Neural cell (in vitro differentiated cells): Measurements from ENCODE around the gene PRRG4. TPM values are rescaled to one million over a fixed set of nuclear protein-coding genes. Genes with fewer than 3 reads are reported as not detected.

Source experiments
- H2AFZ ChIP-seq: fragments of 200-600, 300-800 bp; sonication (generic), shearing (Covaris generic); 2 replicates; pipeline ENCODE4 v1.6.0; 2014; ENCODE audit warnings: low read depth, mild to moderate bottlenecking, antibody characterized with exemption, low read length, moderate library complexity
- H3F3A ChIP-seq: fragments of 200-600 bp; shearing (Covaris generic); 2 replicates; pipeline ENCODE4 v1.6.1; 2016; ENCODE audit warnings: mild to moderate bottlenecking, moderate library complexity, mixed read lengths, antibody characterized with exemption, low read length; ENCODE audit not compliant: insufficient read depth, poor library complexity, severe bottlenecking
- H3K27ac ChIP-seq: fragments of 200-600, 300-800 bp; sonication (generic), shearing (Covaris generic); 2 replicates; pipeline ENCODE4 v1.5.1; 2014; ENCODE audit warnings: mild to moderate bottlenecking, low read length, moderate library complexity
- H3K27me3 ChIP-seq: fragments of 300-800, 200-600 bp; sonication (generic), shearing (Covaris generic); 2 replicates; pipeline ENCODE4 v1.6.0; 2014; ENCODE audit warnings: mild to moderate bottlenecking, low read depth, low read length, moderate library complexity; ENCODE audit not compliant: insufficient read depth
- H3K36me3 ChIP-seq: fragments of 300-800, 200-600 bp; sonication (generic), shearing (Covaris generic); 2 replicates; pipeline ENCODE4 v1.5.1; 2014; ENCODE audit warnings: mild to moderate bottlenecking, antibody characterized with exemption, low read length, moderate library complexity; ENCODE audit not compliant: insufficient read depth
- H3K4me2 ChIP-seq: fragments of 300-800, 200-600 bp; sonication (generic), shearing (Covaris generic); 2 replicates; pipeline ENCODE4 v1.6.0; 2014; ENCODE audit warnings: mild to moderate bottlenecking, low read length
- H3K4me3 ChIP-seq: fragments of 300-800, 200-600 bp; sonication (generic), shearing (Covaris generic); 2 replicates; pipeline ENCODE4 v1.5.1; 2014; ENCODE audit warnings: mild to moderate bottlenecking, low read length, moderate library complexity
- H3K79me2 ChIP-seq: fragments of 200-600 bp; shearing (Covaris generic); replicated peaks from 2 replicates; pipeline ENCODE4 v1.6.0; 2014; ENCODE audit warnings: mild to moderate bottlenecking, low read length, moderate library complexity; ENCODE audit not compliant: insufficient read depth
- H3K9ac ChIP-seq: fragments of 300-800, 200-600 bp; sonication (generic), shearing (Covaris generic); 2 replicates; pipeline ENCODE4 v1.6.1; 2016; ENCODE audit warnings: mild to moderate bottlenecking, low read length, mixed read lengths
- H3K9me2 ChIP-seq: fragments of 200-600 bp; shearing (Covaris generic); 2 replicates; pipeline ENCODE4 v1.6.1; 2016; ENCODE audit warnings: mild to moderate bottlenecking, low read length, mixed read lengths; ENCODE audit not compliant: insufficient read depth
- H3K9me3 ChIP-seq: fragments of 200-600, 300-800 bp; sonication (generic), shearing (Covaris generic); 2 replicates; pipeline ENCODE4 v1.6.1; 2016; ENCODE audit warnings: mild to moderate bottlenecking, mixed run types, low read length, moderate library complexity, mixed read lengths
- H4K20me1 ChIP-seq: fragments of 200-600 bp; shearing (Covaris generic); 2 replicates; pipeline ENCODE4 v1.6.1; 2016; ENCODE audit warnings: mild to moderate bottlenecking, mixed run types; ENCODE audit not compliant: insufficient read depth
- EP300 ChIP-seq: fragments of 450-650 bp; conservative IDR thresholded peaks from 2 replicates; pipeline ENCODE4 v1.6.1; 2014; ENCODE audit warnings: antibody characterized with exemption, mild to moderate bottlenecking, moderate library complexity; ENCODE audit not compliant: poor library complexity, severe bottlenecking
- EZH2 ChIP-seq: fragments of 200-600, 300-800 bp; shearing (Covaris generic), sonication (generic); IDR thresholded peaks from 2 replicates; pipeline ENCODE4 v1.6.1; 2014; ENCODE audit warnings: antibody characterized with exemption, low read length, borderline replicate concordance, mild to moderate bottlenecking; ENCODE audit not compliant: insufficient read depth, poor library complexity, severe bottlenecking
- MXI1 ChIP-seq: fragments of 450-650 bp; conservative IDR thresholded peaks from 2 replicates; pipeline ENCODE4 v1.6.1; 2014; ENCODE audit warnings: antibody characterized with exemption, mild to moderate bottlenecking; ENCODE audit not compliant: poor library complexity, severe bottlenecking
- POLR2AphosphoS5 ChIP-seq: IDR thresholded peaks from 2 replicates; pipeline ENCODE4 v1.6.1; 2012
- RAD21 ChIP-seq: fragments of 450-650 bp; conservative IDR thresholded peaks from 2 replicates; pipeline ENCODE4 v1.6.1; 2014; ENCODE audit warnings: antibody characterized with exemption, mild to moderate bottlenecking, moderate library complexity
- SMC3 ChIP-seq: fragments of 450-650 bp; conservative IDR thresholded peaks from 2 replicates; pipeline ENCODE4 v1.6.1; 2014; ENCODE audit warnings: antibody characterized with exemption, mild to moderate bottlenecking, moderate library complexity; ENCODE audit not compliant: poor library complexity
- TAF1 ChIP-seq: IDR thresholded peaks from 2 replicates; pipeline ENCODE4 v1.6.1; 2012; ENCODE audit warnings: low read depth
- polyA plus RNA-seq: library from polyadenylated mRNA; depleted of rRNA; stranded (reverse); fragments of >200 nt; gene quantifications from 2 replicates; pipeline ENCODE4 v1.2.3, GENCODE V29; 2014
- TF ChIP-seq, protein P1 (sequence below): fragments of 450-650 bp; IDR thresholded peaks from 2 replicates; pipeline ENCODE4 v1.5.1; 2014; ENCODE audit warnings: antibody characterized with exemption, mild to moderate bottlenecking, moderate library complexity; ENCODE audit not compliant: poor library complexity, severe bottlenecking
- TF ChIP-seq, protein P2 (sequence below): IDR thresholded peaks from 2 replicates; pipeline ENCODE4 v1.6.1; 2012; ENCODE audit warnings: borderline replicate concordance

Gene PRRG4
- polyA plus RNA-seq, 1 donor from 2014 or later = not detected

GRCh38 chr11:32819187-32819586 lies 10.5 kb upstream of the PRRG4 start:
- H3K27ac ChIP-seq = no peak overlapping the region
- no peak overlapping the region for H3K4me2 ChIP-seq
- H3K9me3 ChIP-seq = no peaks in the 10 kb centered on the region
- H4K20me1 ChIP-seq = no peaks in the 10 kb centered on the region
- no peaks in the 10 kb centered on the region for H3K36me3 ChIP-seq
- H3K4me3 ChIP-seq = no peak overlapping the region
- no peaks in the 10 kb centered on the region for H3K9me2 ChIP-seq
- TF ChIP-seq TAF1 = no peak
- no peaks in the 10 kb centered on the region for H3K27me3 ChIP-seq
- H3F3A ChIP-seq = no peaks in the 10 kb centered on the region
- H3K9ac ChIP-seq = no peak overlapping the region
- H3K79me2 ChIP-seq = no peaks in the 10 kb centered on the region
- no peak overlapping the region for H2AFZ ChIP-seq

GRCh38 chr11:32820497-32820896 lies 9.2 kb upstream of the PRRG4 start:
- TF ChIP-seq TAF1 (no peak), MXI1 (no peak), SMC3 (no peak), RAD21 (no peak), EP300 (no peak), EZH2 (no peak), POLR2AphosphoS5 (no peak)
- TF ChIP-seq, protein P1, sequence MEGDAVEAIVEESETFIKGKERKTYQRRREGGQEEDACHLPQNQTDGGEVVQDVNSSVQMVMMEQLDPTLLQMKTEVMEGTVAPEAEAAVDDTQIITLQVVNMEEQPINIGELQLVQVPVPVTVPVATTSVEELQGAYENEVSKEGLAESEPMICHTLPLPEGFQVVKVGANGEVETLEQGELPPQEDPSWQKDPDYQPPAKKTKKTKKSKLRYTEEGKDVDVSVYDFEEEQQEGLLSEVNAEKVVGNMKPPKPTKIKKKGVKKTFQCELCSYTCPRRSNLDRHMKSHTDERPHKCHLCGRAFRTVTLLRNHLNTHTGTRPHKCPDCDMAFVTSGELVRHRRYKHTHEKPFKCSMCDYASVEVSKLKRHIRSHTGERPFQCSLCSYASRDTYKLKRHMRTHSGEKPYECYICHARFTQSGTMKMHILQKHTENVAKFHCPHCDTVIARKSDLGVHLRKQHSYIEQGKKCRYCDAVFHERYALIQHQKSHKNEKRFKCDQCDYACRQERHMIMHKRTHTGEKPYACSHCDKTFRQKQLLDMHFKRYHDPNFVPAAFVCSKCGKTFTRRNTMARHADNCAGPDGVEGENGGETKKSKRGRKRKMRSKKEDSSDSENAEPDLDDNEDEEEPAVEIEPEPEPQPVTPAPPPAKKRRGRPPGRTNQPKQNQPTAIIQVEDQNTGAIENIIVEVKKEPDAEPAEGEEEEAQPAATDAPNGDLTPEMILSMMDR = no peak
- TF ChIP-seq, protein P2, sequence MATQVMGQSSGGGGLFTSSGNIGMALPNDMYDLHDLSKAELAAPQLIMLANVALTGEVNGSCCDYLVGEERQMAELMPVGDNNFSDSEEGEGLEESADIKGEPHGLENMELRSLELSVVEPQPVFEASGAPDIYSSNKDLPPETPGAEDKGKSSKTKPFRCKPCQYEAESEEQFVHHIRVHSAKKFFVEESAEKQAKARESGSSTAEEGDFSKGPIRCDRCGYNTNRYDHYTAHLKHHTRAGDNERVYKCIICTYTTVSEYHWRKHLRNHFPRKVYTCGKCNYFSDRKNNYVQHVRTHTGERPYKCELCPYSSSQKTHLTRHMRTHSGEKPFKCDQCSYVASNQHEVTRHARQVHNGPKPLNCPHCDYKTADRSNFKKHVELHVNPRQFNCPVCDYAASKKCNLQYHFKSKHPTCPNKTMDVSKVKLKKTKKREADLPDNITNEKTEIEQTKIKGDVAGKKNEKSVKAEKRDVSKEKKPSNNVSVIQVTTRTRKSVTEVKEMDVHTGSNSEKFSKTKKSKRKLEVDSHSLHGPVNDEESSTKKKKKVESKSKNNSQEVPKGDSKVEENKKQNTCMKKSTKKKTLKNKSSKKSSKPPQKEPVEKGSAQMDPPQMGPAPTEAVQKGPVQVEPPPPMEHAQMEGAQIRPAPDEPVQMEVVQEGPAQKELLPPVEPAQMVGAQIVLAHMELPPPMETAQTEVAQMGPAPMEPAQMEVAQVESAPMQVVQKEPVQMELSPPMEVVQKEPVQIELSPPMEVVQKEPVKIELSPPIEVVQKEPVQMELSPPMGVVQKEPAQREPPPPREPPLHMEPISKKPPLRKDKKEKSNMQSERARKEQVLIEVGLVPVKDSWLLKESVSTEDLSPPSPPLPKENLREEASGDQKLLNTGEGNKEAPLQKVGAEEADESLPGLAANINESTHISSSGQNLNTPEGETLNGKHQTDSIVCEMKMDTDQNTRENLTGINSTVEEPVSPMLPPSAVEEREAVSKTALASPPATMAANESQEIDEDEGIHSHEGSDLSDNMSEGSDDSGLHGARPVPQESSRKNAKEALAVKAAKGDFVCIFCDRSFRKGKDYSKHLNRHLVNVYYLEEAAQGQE = no peak
- no peaks in the 10 kb centered on the region for H3K9me3 ChIP-seq
- no peaks in the 10 kb centered on the region for H3K9me2 ChIP-seq
- no peak overlapping the region for H3K4me3 ChIP-seq
- H3K4me2 ChIP-seq = no peak overlapping the region
- H3K9ac ChIP-seq = no peak overlapping the region
- H4K20me1 ChIP-seq = no peaks in the 10 kb centered on the region
- no peaks in the 10 kb centered on the region for H3K27me3 ChIP-seq
- no peak overlapping the region for H3K27ac ChIP-seq
- H3K79me2 ChIP-seq = no peaks in the 10 kb centered on the region
- no peak overlapping the region for H2AFZ ChIP-seq
- no peaks in the 10 kb centered on the region for H3F3A ChIP-seq
- no peaks in the 10 kb centered on the region for H3K36me3 ChIP-seq

- H3K4me2 ChIP-seq = no peak overlapping the region
Measured at GRCh38 chr11:32821517-32821916, 8.2 kb upstream of the PRRG4 start.

More at GRCh38 chr11:32821517-32821916, 8.2 kb upstream of the PRRG4 start:
- H2AFZ ChIP-seq = no peak overlapping the region
- no peaks in the 10 kb centered on the region for H3F3A ChIP-seq
- H3K27me3 ChIP-seq = no peaks in the 10 kb centered on the region
- H3K9me2 ChIP-seq = no peaks in the 10 kb centered on the region
- no peaks in the 10 kb centered on the region for H3K36me3 ChIP-seq
- H3K9me3 ChIP-seq = no peaks in the 10 kb centered on the region
- no peak overlapping the region for H3K27ac ChIP-seq
- no peak overlapping the region for H3K9ac ChIP-seq
- no peak overlapping the region for H3K4me3 ChIP-seq
- no peaks in the 10 kb centered on the region for H3K79me2 ChIP-seq
- TF ChIP-seq, protein P1 = no peak
- TF ChIP-seq SMC3 (no peak), POLR2AphosphoS5 (no peak), EP300 (no peak), EZH2 (no peak), TAF1 (no peak), RAD21 (no peak), MXI1 (no peak)
- TF ChIP-seq, protein P2 = no peak
- H4K20me1 ChIP-seq = no peaks in the 10 kb centered on the region
